Measurements from ENCODE around the gene RPS5.
"Not testable (repeated sequence)": the region's sequence is repeated elsewhere in the genome, so short reads cannot be mapped to it uniquely, and the experiment has no call there.

Gene RPS5

GRCh38 chr19:58386576-58387337 lies at the start of gene RPS5:
RPS5 (plus strand) TSS chr19:58387269; CDS start chr19:58388138, 869 bp downstream.
- TF ChIP-seq CTCF (IDR thresholded peaks at IDR 0.05; ENCODE audit: low read depth, low read length, missing control alignments) = no peak
- DNase-seq (ENCODE audit: extremely low read depth, low read depth) = peak; percentile 98
- peak within 1 kb of the TSS; percentile 92 for H3K4me3 ChIP-seq (replicated peaks; ENCODE audit: low read depth, low read length)

- no peak for DNase-seq (ENCODE audit: extremely low read depth, low read depth)
- TF ChIP-seq CTCF (IDR thresholded peaks at IDR 0.05; ENCODE audit: low read depth, low read length, missing control alignments) = no peak
- H3K4me3 ChIP-seq (replicated peaks; ENCODE audit: low read depth, low read length) = no peak overlapping the region
Observed at GRCh38 chr19:58338336-58338735, 48.7 kb upstream of the RPS5 start.

- no peak overlapping the region for H3K4me3 ChIP-seq (replicated peaks; ENCODE audit: low read depth, low read length)
- peak; percentile 8 for TF ChIP-seq CTCF (IDR thresholded peaks at IDR 0.05; ENCODE audit: low read depth, low read length, missing control alignments)
- no peak for DNase-seq (ENCODE audit: extremely low read depth, low read depth)
Observed at GRCh38 chr19:58338825-58339558, 48.1 kb upstream of the RPS5 start.

- no peak overlapping the region for H3K4me3 ChIP-seq (replicated peaks; ENCODE audit: low read depth, low read length)
- no peak for DNase-seq (ENCODE audit: extremely low read depth, low read depth)
- no peak for TF ChIP-seq CTCF (IDR thresholded peaks at IDR 0.05; ENCODE audit: low read depth, low read length, missing control alignments)
Observed at GRCh38 chr19:58345558-58345957, 41.5 kb upstream of the RPS5 start.

- no peak for DNase-seq (ENCODE audit: extremely low read depth, low read depth)
- no peak for TF ChIP-seq CTCF (IDR thresholded peaks at IDR 0.05; ENCODE audit: low read depth, low read length, missing control alignments)
- H3K4me3 ChIP-seq (replicated peaks; ENCODE audit: low read depth, low read length) = peak overlapping the region; percentile 61
Observed at GRCh38 chr19:58346961-58347929, 39.8 kb upstream of the RPS5 start.

- not testable (repeated sequence) for DNase-seq (ENCODE audit: extremely low read depth, low read depth)
- peak overlapping the region; percentile 61 for H3K4me3 ChIP-seq (replicated peaks; ENCODE audit: low read depth, low read length)
Observed at GRCh38 chr19:58348080-58348479, 39.0 kb upstream of the RPS5 start.

All from HFF-Myc (cell line).